Left lobe of liver (tissue), 2 donors: ENCODE data around the gene SLITRK4. TPM values are rescaled to one million over a fixed set of nuclear protein-coding genes. Genes with fewer than 3 reads are reported as not detected.

ENCODE experiments used
- ATAC-seq: fragments of 200-7000 bp; cut with Tn5 transposase; one replicate; pipeline ENCODE4 v1.9.1; 2020; ENCODE audit warnings: mild to moderate bottlenecking, moderate library complexity
- DNase-seq: peaks from one replicate; pipeline ENCODE4 v3.0.0-alpha.2; 2020; ENCODE audit warnings: low spot score
- total RNA-seq: library from RNA; stranded (reverse); gene quantifications from one replicate; pipeline ENCODE4 v1.2.1, GENCODE V29; 2021
- donor health status: DM: no; HTN: no; CAD: no; lungs with moderate emphysema.
- donor health status: DM: no; HTN: yes; CAD: no.

Gene SLITRK4
- not detected for total RNA-seq

- DNase-seq (no peak), ATAC-seq (no peak)
Measured at GRCh38 chrX:143635915-143636314, at the start of gene SLITRK4. Gene SLITRK4 (minus strand): TSS chrX:143636101. CDS start chrX:143631108, 4,993 bp downstream.

- ATAC-seq (no peak), DNase-seq (no peak)
Measured at GRCh38 chrX:143683486-143683885, 47.6 kb upstream of the SLITRK4 start.

GRCh38 chrX:143674926-143675325 lies 39.0 kb upstream of the SLITRK4 start:
- ATAC-seq, result no peak
- DNase-seq, result no peak

- ATAC-seq, result peak; percentile 58
- no peak for DNase-seq
Measured at GRCh38 chrX:143669395-143669794, 33.5 kb upstream of the SLITRK4 start.

GRCh38 chrX:143664302-143664701 lies 28.4 kb upstream of the SLITRK4 start:
- ATAC-seq (peak; percentile 50), DNase-seq (no peak)

- ATAC-seq (no peak), DNase-seq (no peak)
Measured at GRCh38 chrX:143663755-143664154, 27.9 kb upstream of the SLITRK4 start.

GRCh38 chrX:143661286-143661685 lies 25.4 kb upstream of the SLITRK4 start:
- no peak for DNase-seq
- no peak for ATAC-seq

GRCh38 chrX:143648705-143649104 lies 12.8 kb upstream of the SLITRK4 start:
- no peak for DNase-seq
- ATAC-seq, result peak; percentile 66

GRCh38 chrX:143642426-143642825 lies 6.5 kb upstream of the SLITRK4 start:
- ATAC-seq, result no peak
- no peak for DNase-seq

GRCh38 chrX:143636831-143637230 lies 930 bp upstream of the SLITRK4 start:
- DNase-seq (no peak), ATAC-seq (no peak)

GRCh38 chrX:143634663-143635455 lies 1.0 kb downstream of the SLITRK4 start:
- ATAC-seq (no peak), DNase-seq (no peak)

- DNase-seq, result no peak
- ATAC-seq, result no peak
Measured at GRCh38 chrX:143634309-143634662, 1.6 kb downstream of the SLITRK4 start.

- DNase-seq (no peak), ATAC-seq (no peak)
Measured at GRCh38 chrX:143633461-143634308, 2.2 kb downstream of the SLITRK4 start.

GRCh38 chrX:143632625-143633410 lies 3.1 kb downstream of the SLITRK4 start:
- no peak for DNase-seq
- no peak for ATAC-seq

GRCh38 chrX:143623657-143624056 lies 12.2 kb downstream of the SLITRK4 start:
- DNase-seq (no peak), ATAC-seq (no peak)

GRCh38 chrX:143621276-143621675 lies 14.6 kb downstream of the SLITRK4 start:
- no peak for ATAC-seq

GRCh38 chrX:143615851-143616250 lies 20.1 kb downstream of the SLITRK4 start:
- ATAC-seq (no peak), DNase-seq (no peak)

More at GRCh38 chrX:143621276-143621675, 14.6 kb downstream of the SLITRK4 start:
- DNase-seq, result no peak

GRCh38 chrX:143601809-143602208 lies 34.1 kb downstream of the SLITRK4 start:
- ATAC-seq (no peak), DNase-seq (no peak)

- no peak for ATAC-seq
- DNase-seq, result no peak
Measured at GRCh38 chrX:143581240-143581639, 54.7 kb downstream of the SLITRK4 start.

GRCh38 chrX:143580266-143580665 lies 55.6 kb downstream of the SLITRK4 start:
- DNase-seq, result no peak
- ATAC-seq, result no peak
